ENCODE measurements around the gene SUCLG1. TPM values are rescaled to one million over a fixed set of nuclear protein-coding genes. Genes with fewer than 3 reads are reported as not detected.
A peak's percentile ranks its signal among the peaks of the same experiment; 100 is the strongest.

The SUCLG1 gene
- 10 to 100 TPM; 32.5 to 64.1 (median 54.1) TPM for total RNA-seq

GRCh38 chr2:84459018-84459943 lies at the start of gene SUCLG1:
TSS of gene SUCLG1 (minus strand) at chr2:84459280. CDS start at chr2:84459269, 11 bp downstream.
- Histone ChIP-seq H3K36me3 (no peaks in the 10 kb centered on the region), H3K27me3 (no peaks in the 10 kb centered on the region), H3K4me3 (peak within 1 kb of the TSS; percentile 81 to 100), H3K9me3 (no peaks in the 10 kb centered on the region), H3K4me1 (peaks cover 0 to 5% of the 10 kb centered on the region in 2 donors), H3K27ac (peak within 1 kb of the TSS; percentile 84 to 87)
- DNase-seq, result peak; percentile 82 to 86
- peak; percentile 18 to 58 for TF ChIP-seq POLR2A (IDR thresholded peaks at IDR 0.05)
- peak in 2 of 4 experiments; percentile 7 to 8 for TF ChIP-seq CTCF (IDR thresholded peaks at IDR 0.05)
- intact Hi-C loops (cut with DNase I; ENCODE audit: low total_unique reads), result no loop called here

GRCh38 chr2:84498150-84498799 lies 39.2 kb upstream of the SUCLG1 start:
- H3K27ac ChIP-seq, result no peak overlapping the region
- no peaks in the 10 kb centered on the region for H3K4me1 ChIP-seq
- DNase-seq, result no peak
- no peak overlapping the region for H3K4me3 ChIP-seq
- TF ChIP-seq CTCF (IDR thresholded peaks at IDR 0.05) (no peak), POLR2A (IDR thresholded peaks at IDR 0.05) (no peak)
- H3K36me3 ChIP-seq, result no peaks in the 10 kb centered on the region
- intact Hi-C loops (cut with DNase I; ENCODE audit: low total_unique reads), result no loop called here
- no peaks in the 10 kb centered on the region for H3K9me3 ChIP-seq
- H3K27me3 ChIP-seq, result no peaks in the 10 kb centered on the region

GRCh38 chr2:84497285-84497684 lies 38.2 kb upstream of the SUCLG1 start:
- no peak overlapping the region for H3K4me3 ChIP-seq
- no peak overlapping the region for H3K27ac ChIP-seq
- intact Hi-C loops (cut with DNase I; ENCODE audit: low total_unique reads), result no loop called here
- no peaks in the 10 kb centered on the region for H3K27me3 ChIP-seq
- H3K9me3 ChIP-seq, result no peaks in the 10 kb centered on the region
- TF ChIP-seq POLR2A (IDR thresholded peaks at IDR 0.05), result no peak
- no peak for TF ChIP-seq CTCF (IDR thresholded peaks at IDR 0.05)
- no peaks in the 10 kb centered on the region for H3K4me1 ChIP-seq
- no peaks in the 10 kb centered on the region for H3K36me3 ChIP-seq
- no peak for DNase-seq

- Histone ChIP-seq H3K4me1 (no peaks in the 10 kb centered on the region), H3K27me3 (no peaks in the 10 kb centered on the region), H3K36me3 (no peaks in the 10 kb centered on the region), H3K4me3 (no peak overlapping the region), H3K27ac (no peak overlapping the region), H3K9me3 (no peaks in the 10 kb centered on the region)
- TF ChIP-seq CTCF (IDR thresholded peaks at IDR 0.05) (no peak), POLR2A (IDR thresholded peaks at IDR 0.05) (no peak)
- intact Hi-C loops (cut with DNase I; ENCODE audit: low total_unique reads), result no loop called here
- no peak for DNase-seq
Observed at GRCh38 chr2:84496386-84496785, 37.3 kb upstream of the SUCLG1 start.
